HL-60/S4 treated with phorbol 12-myristate 13-acetate at 8.2 ng/mL for 4 days and 3 days (cell line): ENCODE results near the gene MAGIX.
"Not testable (repeated sequence)": the region's sequence is repeated elsewhere in the genome, so short reads cannot be mapped to it uniquely, and the experiment has no call there.

Source experiments
- in situ Hi-C: fragments of 300-500 bp; cut with MboI; formaldehyde crosslinking; loops from 2 replicates; pipeline ENCODE4 v1.15.0; 2022; ENCODE audit warnings: low sequenced_read_pairs

The MAGIX gene

DNA sequence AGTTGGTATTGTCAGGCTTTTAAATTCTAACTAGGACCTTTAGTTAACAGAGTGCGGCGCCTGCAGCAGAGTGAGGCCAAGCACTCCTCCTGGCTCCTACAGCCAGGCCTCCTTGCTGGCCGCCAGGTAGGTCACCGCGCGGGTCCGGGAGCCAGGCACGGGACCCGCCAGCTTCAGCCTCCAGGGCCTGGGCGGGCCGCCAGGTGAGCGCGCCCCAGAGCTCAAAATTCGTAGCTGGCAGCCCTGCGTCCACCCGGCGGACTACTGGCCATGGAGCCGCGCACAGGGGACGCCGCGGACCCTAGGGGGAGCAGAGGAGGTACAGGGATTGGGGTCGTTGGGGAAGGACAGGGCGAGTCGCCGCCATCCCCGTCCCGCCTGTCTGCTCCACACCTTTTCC lies at the start of gene MAGIX:
MAGIX (plus strand) TSS at position 139 of the 400 bp plus-strand sequence; CDS start at position 271, 132 bp downstream.
- in situ Hi-C loops: no loop called here

DNA sequence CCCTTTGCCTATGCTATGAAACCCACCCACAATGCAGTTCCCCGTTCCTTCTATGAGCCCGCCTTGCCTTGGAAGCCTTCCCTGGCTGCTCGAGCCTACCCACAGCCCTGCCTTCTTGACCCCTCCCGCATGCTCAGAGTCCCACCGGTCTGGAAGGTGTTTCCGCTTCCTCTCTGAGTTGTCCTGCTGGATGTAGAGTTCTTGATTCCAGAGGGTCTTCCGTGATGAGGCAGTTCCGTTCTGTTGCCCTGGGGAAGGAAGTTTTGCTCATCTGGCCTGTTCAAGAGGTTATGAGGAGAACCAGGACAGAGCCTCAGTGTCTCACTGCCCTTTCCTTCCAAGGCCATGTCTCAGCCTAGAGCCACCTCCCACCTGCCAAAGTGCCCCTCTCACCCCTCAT lies 46.5 kb upstream of the MAGIX start:
- in situ Hi-C loops: no loop called here

DNA sequence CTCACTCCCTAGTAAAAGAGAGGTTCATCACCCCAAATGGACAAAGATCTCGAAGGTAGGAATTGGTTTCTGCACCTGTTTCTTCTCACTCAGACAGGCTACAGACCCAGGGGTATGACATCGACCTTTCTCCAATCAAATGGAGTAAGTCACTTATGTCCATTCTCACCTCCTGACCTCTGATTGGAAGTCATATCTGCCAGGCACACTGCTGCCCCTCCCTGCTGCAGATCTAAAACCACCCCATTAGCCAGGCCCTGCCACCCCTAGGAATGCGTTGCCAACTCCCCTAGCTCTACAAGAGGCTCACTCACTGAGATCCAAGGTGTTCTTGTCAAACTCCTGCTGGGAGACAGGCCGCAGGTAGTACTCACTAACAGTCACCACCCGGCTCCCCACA lies 45.8 kb upstream of the MAGIX start:
- in situ Hi-C loops: no loop called here

DNA sequence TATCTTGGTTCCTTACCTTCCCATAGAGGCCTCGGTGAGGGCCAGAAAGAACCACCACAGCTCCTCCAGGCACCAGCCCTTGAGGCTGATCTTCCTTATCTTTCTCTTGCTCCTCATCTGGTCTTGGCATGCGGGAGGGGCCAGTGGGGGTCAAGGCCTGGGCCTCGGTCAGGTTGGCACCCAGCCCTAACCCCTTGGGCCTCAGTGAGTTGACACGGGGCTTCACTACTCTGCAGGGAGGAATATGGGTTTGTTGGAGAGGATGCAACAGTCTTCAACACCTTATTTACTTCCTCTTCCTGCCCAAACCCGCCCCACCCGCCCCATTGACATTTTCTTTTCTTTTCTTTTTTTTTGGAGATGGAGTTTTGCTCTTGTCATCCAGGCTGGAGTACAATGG lies 45.0 kb upstream of the MAGIX start:
- in situ Hi-C loops: no loop called here

DNA sequence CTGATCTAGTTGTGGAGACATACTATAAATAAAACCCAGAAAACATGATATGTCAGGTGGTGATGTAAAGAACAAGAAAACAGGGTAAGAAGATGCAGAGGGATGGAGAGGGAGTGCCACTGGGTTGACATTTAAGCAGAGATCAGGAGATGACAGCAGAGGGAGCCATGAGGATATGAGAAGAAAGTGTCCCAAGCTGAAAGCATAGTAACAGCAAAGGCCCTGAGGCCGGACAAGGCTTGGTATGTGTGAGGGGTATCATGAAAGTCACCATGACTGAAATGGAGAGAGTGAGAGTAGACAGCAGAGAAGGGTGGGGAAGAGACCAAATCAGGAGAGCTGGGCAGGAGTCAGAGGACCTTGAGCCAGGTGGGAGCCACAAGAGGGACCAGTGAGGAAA lies 42.5 kb upstream of the MAGIX start:
- in situ Hi-C loops: no loop called here

DNA sequence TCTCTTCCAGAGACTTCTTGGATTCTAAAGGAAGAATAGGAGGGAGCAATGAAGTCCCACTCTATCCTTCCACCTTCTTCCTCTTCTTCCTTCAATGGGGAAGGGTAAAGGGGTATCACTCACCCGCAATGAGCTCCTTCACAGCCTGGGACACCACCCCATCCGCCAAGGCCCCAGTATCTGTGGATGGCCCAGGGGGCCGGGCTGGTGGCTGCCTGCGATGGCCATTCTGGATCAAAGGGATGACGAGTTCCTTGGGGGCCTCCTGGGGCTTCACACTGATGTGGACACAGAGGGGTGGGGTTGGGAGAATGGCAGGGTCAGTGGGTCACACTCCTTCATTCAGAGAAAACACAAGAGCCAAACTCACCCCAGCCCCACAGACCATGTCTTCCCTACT lies 40.1 kb upstream of the MAGIX start:
- in situ Hi-C loops: no loop called here

DNA sequence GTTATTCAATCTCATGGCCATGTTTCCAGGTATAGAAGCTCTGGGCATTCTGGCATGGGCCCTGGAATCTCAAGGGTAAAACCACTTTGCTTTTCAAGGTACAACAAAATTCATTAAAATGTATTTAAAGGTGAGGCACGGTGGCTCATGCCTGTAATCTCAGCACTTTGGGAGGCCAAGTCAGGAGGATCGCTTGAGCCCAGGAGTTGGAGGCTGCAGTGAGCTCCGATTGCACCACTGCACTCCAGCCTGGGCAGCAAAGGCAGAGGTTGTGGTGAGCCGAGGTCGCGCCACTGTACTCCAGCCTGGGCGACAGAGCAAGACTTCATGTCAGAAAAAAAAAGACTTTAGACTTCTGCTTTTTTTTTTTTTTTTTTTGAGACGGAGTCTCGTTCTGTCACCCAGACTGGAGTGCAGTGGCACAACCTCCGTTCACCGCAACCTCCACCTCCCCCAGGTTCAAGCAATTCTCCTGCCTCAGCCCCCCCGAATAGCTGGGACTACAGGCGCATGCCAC lies 34.8 kb upstream of the MAGIX start:
- in situ Hi-C loops: not testable (repeated sequence)

DNA sequence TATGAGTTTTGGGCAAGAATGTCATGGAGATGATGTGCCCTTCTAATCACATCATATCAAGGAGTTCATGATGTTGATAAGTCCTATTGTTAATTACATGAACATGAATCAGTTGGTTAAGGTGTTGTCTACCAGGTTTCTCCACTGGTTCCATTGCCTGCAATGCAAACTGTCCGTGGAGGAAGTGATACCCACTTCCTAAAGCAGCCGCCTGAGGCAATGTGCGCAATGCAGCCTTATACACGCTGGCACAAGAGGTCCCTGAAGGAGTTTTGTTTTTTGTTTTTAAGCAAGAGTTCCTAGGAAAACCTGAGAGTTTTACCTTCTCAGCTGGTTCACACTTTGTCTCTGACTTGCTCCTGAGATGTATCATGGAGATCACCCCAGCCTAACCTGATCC lies 33.1 kb upstream of the MAGIX start:
- in situ Hi-C loops: no loop called here

DNA sequence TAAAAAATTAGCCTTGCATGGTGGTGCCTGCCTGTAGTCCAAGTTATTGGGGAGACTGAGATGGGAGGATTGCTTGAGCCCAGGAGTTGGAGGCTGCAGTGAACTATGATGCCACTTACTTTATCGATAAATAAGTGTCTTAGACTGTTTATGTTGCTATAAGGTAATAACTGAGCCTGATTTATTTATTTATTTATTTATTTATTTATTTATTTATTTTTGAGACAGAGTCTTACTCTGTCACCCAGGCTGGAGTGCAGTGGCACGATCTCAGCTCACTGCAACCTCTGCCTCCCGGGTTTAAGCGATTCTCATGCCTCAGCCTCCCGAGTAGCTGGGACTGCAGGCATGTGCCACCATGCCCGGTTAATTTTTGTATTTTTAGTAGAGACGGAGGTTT lies 30.3 kb upstream of the MAGIX start:
- in situ Hi-C loops: not testable (repeated sequence)

DNA sequence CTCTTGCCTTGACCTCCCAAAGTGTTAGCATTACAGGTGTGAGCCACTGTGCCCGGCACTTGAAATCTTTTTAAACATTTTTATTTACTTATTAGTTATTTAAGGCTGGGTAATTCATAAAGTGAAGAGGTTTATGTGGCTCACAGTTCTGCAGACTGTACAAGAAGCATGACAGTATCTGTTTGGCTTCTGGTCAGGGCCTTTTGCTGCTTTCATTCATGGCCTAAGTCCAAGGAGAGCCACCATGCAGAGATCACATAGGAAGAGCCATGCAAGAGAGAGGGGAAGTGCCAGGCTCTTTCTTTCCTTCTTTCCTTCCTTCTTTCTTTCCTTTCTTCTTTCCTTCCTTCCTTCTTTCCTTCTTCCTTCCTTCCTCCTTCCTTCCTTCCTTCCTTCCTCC lies 28.8 kb upstream of the MAGIX start:
- in situ Hi-C loops: no loop called here

DNA sequence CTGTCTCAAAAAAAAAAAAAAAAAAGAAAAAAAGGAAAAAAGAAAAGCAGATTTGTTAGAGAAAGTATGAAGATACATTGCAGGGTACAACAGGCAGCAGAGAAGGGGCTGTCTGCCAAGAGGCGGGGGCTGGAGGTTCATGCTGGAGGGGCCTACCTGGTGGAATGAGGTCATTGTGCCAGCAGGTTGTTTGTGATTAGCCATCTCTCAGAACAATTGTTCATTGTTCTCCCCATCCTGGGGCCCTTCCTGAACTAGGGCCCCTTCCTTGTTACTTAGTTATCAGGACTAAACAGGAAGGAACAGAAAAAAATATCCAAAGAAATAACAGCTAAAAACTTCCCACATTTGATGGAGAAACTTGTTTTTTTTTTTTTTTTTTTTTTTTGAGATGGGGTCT lies 25.1 kb upstream of the MAGIX start:
- in situ Hi-C loops: no loop called here

DNA sequence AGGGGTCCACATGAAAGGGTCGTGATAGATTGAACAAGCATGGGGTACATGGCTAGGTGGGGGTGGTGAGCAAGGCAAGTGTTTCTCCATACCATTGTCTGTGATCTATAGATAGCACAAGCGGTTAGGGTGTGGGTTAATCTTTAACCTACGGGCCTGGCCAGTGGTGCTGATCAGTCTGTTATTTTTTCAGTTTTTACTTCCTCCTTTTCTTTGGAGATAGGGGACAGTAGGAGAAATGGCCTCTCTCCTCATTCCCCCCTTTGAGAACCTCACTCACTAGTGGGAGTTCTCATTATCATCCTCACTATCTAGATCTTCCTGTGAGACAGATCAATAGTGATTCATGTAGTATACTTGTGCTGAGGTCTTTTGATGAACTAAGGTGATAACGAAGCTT lies 22.8 kb upstream of the MAGIX start:
- in situ Hi-C loops: no loop called here

DNA sequence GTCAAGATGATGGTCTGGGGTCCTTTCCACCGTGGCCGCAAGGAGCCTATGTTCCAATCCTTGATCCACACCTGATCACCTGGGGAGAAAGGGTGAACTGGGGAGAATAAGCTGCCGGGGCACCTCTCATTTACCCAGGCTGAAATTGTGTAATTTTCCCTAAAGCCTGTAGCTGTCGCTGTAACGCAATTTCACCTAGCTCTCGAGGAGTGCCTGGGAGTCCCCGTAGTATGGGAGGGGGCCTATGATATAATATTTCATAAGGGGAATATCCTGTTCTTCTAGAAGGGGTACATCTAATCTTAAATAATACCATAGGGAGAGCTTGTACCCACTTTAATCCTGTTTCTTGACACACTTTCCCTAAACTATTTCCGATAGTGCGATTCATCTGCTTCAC lies 20.3 kb upstream of the MAGIX start:
- in situ Hi-C loops: not testable (repeated sequence)

DNA sequence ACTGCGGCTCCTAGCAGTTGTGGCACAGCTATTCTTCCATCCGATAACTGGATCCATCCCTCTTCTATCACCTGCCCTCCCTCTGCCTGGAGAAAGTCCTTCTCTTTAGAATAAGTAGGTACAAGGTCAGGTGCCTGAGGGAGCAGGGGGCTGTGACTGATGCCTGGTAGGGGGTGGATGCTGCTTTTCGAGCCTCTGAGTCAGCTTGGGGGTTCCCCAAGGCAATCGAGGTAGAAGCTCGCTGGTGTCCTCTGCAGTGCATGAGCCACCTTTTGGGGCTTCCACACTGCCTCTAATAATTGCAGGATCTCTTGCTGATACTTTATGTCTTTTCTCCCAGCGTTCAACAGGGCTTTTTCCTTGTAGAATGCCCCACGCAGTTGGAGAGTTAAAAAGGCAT lies 19.4 kb upstream of the MAGIX start:
- in situ Hi-C loops: not testable (repeated sequence)

DNA sequence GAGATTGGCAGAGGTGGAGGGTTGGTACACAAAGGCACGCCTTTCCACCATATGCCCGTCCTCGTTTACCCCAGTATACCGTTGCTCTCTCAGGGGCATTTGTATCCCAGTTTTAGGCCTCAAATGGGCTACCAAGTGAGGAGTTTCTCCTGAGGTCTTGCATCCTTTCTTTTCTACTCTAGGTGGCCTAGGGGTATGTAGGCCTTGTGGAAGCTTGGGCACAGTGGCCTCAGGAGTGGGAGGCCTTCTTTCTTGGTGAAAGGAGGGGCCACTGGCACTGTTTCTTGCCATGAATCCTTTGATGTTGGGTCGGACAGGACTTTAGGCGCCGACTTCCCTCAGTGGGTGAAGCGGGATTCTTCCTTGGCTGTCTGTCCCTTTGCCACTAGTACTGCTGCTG lies 15.3 kb upstream of the MAGIX start:
- in situ Hi-C loops: no loop called here

DNA sequence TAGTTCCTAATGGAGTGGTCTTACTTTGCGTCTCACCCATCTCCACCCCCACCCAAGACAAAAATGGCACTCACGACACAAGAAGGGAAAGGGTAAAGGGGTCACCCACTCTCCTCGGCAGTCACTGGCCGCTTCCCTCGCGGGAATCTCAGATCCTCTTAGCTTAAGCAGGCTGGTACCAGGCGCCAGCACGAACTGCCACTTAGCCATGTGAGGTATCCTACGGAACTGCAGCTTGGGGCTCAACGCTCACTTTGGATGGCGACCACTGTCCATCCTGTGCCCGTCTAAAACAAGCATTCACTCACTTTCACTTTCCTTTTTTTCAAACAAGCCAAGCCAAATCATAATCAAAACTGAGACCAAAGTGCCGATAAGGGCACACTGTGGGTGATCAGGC lies 14.6 kb upstream of the MAGIX start:
- in situ Hi-C loops: no loop called here

DNA sequence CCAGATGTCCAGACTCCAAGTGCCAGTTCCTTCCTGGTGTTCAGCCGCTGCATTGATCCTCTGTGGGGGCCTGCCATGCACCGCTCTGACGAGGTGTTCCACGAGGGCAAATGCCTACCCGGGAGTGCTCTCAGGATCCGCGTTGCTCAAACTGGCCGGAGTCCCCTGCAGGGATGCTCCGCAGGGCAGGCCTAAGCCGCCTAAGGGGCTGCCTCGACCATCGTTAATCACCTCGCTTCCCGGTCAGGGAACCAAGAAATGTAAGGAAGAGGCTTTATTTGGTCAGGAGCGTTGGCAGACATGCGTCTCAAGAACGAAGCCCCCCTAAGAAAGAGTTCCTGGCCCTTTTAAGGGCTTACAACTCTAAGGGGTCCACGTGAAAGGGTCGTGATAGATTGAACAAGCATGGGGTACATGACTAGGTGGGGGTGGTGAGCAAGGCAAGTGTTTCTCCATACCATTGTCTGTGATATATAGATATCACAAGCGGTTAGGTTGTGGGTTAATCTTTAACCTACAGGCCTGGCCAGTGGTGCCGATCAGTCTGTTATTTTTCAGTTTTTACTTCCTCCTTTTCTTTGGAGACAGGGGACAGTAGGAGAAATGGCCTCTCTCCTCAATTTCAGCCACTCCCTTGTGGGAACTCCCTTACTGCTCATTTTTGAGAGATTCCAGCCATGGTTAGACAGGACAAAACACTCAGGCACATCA lies 14.0 kb upstream of the MAGIX start:
- in situ Hi-C loops: not testable (repeated sequence)

DNA sequence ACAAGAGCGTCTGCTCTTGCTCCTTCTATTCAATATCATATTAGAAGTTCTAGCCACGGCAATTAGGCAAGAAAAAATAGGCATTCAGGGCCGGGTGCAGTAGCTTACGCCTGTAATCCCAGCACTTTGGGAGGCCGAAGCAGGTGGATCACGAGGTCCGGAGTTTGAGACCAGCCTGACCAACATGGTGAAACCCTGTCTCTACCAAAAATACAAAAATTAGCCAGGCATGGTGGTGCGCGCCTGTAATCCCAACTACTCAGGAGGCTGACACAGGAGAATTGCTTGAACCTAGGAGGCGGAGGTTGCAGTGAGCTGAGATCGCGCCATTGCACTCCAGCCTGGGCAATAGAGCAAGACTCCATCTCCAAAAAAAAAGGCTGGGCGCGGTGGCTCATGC lies 13.3 kb upstream of the MAGIX start:
- in situ Hi-C loops: not testable (repeated sequence)

DNA sequence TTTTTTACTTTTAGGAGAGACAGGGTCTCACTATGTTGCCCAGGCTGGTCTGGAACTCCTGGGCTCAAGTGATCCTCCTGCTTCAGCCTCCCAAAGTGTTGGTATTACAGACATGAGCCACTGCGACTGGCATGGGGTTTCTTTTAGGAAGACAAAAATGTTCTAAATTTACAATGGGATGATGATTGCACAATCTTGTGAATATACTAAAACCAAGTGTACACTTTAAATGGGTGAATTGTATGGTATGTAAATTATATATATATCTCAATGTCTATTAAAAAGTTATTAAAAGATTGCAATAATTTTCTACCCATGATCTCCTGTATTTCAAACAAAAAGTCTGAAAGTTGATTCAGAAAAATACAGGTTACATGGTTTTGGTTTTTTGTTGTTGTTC lies 9.1 kb upstream of the MAGIX start:
- in situ Hi-C loops: no loop called here

DNA sequence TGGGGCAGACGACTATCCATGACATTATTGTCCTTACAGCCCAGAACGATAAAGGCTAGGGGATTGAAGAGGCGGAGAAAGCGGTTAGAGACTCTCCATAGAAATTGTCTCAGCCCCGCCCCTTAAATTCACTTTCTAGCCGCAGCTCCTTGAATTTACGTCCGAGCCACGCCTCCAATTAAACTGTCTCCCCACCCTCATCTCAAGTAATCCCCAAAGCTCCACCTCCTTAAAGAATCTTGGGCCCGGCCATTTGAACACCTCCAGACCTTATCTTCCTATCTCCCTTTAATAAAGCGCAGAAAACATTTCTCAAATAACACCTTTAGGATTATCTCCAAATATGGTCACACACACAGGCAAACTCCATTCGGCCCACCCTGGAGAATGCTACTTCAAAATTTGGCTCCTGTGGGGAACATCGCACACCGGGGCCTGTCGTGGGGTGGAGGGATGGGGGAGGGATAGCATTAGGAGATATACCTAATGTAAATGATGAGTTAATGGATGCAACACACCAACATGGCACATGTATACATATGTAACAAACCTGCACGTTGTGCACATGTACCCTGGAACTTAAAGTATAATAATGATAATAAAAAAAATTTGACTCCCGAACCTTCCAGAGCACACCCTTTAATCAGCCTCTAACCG lies 7.2 kb upstream of the MAGIX start:
- in situ Hi-C loops: no loop called here

DNA sequence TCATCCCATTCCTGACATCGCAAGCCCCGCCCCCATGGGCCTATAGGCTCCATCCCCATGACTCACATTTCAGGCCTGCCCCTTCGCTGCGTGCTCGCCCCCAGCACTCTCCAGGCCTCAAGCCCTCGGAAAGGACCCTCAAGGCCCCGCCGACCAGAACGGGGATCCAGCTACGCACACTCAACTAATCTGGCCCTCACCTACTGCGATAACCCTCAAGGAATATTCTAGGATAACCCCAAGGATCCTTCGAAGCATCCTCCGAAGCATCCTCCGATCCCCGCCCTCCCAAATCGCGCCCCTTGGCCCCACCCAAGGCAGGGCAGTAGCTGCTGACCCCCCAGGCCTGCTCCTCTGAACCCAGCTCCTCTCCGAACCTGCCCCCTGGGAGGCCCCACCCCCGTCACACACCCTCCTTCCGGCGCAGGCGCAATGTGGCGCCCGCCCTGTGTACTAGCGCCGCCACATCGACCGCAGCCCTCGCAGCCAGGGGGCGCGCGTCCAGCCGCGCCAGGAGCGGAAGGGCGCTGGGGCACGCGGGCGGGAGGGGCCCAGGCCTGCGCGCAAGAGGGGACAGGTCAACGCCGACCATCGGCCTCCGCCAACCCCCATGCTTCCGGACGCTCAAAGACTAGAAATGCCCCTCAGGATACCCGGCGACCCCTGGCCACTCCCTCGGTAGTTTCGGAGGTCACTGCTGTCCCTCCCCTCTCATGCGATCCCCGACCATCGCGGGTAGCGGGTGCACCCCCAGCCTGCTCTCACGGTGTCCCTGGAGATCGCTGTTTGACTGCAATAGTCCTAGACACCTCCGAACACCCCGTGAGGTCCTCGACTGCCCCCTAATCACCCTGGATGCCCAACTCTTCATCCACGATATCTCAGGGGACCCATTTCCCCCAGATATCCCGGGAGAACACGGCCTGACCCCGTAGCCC lies 6.4 kb upstream of the MAGIX start:
- in situ Hi-C loops: no loop called here

DNA sequence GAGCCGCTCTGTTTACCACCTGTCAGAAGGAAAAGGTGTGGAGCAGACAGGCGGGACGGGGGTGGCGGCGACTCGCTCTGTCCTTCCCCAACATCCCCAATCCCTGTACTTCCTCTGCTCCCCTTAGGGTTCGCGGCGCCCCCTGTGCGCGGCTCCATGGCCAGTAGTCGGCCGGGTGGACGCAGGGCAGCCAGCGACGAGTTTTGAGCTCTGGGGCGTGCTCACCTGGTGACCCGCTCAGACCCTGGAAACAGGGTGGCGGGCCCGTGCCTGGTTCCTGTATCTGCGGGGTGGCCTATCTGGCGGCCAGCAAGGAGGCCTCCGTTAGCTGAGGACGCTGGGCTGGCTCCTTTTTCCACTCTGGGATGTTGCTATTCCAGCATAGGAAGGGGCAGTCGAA lies 5.4 kb upstream of the MAGIX start:
- in situ Hi-C loops: no loop called here
